BE2C (cell line): ENCODE data around the gene UNC5A.

Source experiments
- DNase-seq: peaks from one replicate; pipeline ENCODE4 v3.0.0-alpha.2; 2020
- H3K27me3 ChIP-seq: fragments of 250-450 bp; sonication (Bioruptor Pico); 2 replicates; pipeline ENCODE4 v1.5.1; 2020; ENCODE audit warnings: mild to moderate bottlenecking
- H3K36me3 ChIP-seq: fragments of 250-450 bp; sonication (Bioruptor Pico); 2 replicates; pipeline ENCODE4 v1.5.1; 2020; ENCODE audit warnings: mild to moderate bottlenecking
- H3K4me1 ChIP-seq: fragments of 250-450 bp; sonication (Bioruptor Pico); 2 replicates; pipeline ENCODE4 v1.5.1; 2020
- H3K4me3 ChIP-seq: 2 replicates; pipeline ENCODE4 v1.5.1; 2011; ENCODE audit warnings: low read depth, low read length
- H3K9me3 ChIP-seq: fragments of 250-450 bp; sonication (Bioruptor Pico); 2 replicates; pipeline ENCODE4 v1.5.1; 2020
- TF ChIP-seq, protein P1 (sequence below): IDR thresholded peaks from 2 replicates; pipeline ENCODE4 v1.5.1; 2012; ENCODE audit warnings: mild to moderate bottlenecking, low read depth, low read length

The UNC5A gene

DNA sequence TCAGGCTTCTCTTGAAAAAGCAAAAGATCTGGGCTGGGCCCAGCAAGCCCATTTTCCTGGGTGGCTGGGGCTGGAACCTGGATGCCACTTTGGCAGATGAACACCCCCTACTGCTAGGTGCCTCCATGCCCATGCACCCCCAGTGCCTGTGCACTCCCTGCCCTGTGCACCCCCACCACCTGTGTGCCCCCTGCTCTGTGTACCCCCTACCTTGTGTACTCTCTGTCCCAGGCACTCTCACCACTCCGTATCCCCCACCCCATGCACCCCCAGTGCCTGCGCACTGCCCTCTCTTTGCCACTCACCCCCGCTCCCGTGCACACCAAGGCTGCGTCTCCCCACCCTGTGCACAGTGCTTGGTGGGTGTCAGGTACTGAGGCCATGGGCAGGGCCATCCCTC, 14.2 kb downstream of the UNC5A start:
- no peak overlapping the region for H3K4me3 ChIP-seq
- H3K9me3 ChIP-seq = no peaks in the 10 kb centered on the region
- H3K4me1 ChIP-seq = peaks cover 14% of the 10 kb centered on the region
- TF ChIP-seq, protein P1, sequence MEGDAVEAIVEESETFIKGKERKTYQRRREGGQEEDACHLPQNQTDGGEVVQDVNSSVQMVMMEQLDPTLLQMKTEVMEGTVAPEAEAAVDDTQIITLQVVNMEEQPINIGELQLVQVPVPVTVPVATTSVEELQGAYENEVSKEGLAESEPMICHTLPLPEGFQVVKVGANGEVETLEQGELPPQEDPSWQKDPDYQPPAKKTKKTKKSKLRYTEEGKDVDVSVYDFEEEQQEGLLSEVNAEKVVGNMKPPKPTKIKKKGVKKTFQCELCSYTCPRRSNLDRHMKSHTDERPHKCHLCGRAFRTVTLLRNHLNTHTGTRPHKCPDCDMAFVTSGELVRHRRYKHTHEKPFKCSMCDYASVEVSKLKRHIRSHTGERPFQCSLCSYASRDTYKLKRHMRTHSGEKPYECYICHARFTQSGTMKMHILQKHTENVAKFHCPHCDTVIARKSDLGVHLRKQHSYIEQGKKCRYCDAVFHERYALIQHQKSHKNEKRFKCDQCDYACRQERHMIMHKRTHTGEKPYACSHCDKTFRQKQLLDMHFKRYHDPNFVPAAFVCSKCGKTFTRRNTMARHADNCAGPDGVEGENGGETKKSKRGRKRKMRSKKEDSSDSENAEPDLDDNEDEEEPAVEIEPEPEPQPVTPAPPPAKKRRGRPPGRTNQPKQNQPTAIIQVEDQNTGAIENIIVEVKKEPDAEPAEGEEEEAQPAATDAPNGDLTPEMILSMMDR = no peak
- no peaks in the 10 kb centered on the region for H3K36me3 ChIP-seq
- H3K27me3 ChIP-seq = no peaks in the 10 kb centered on the region
- DNase-seq = no peak

DNA sequence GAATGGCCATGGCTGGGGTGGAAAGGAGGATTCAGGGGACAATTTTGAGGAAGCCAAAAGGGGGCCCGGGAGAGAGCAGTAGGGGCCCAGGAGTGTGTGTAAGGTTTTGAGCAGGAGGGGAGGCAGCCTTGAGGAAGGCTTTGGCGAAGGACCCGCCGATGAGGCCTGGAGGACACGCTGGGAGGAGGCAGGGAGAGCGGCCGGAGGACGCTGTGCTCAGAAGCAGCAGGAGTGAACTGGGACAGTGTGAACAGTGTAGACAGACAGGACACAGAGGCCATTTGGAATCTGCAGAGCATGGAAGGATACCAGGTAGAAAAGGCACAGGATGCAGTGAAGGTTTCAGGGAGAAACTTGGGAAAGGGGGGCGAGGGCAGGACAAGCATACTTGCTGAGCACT, 14.9 kb downstream of the UNC5A start:
- Histone ChIP-seq H3K9me3 (no peaks in the 10 kb centered on the region), H3K4me3 (no peak overlapping the region), H3K27me3 (no peaks in the 10 kb centered on the region), H3K36me3 (no peaks in the 10 kb centered on the region), H3K4me1 (peaks cover 18% of the 10 kb centered on the region)
- no peak for DNase-seq
- TF ChIP-seq, protein P1 = no peak

DNA sequence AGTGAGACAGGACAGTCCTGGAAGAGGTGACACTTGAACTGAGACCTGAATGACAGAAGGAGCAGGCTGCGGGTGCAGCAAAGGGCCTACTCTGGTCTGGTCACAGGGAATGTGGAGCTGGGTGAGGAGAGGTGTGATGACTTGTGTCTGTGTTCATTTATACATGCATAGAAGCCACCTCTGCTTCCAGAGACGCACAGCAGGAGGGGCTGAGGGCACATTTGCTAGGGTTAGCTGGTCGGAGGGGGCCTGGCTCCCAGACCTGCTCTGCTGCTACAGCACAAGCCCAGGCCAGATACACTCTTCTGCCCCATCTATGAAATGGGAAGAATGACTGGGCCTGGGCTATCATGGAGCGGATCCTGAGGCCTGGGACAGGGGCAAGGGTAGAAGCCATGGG, 15.6 kb downstream of the UNC5A start:
- Histone ChIP-seq H3K4me1 (peaks cover 19% of the 10 kb centered on the region), H3K4me3 (no peak overlapping the region), H3K27me3 (no peaks in the 10 kb centered on the region), H3K9me3 (no peaks in the 10 kb centered on the region), H3K36me3 (no peaks in the 10 kb centered on the region)
- TF ChIP-seq, protein P1 = no peak
- DNase-seq = no peak

DNA sequence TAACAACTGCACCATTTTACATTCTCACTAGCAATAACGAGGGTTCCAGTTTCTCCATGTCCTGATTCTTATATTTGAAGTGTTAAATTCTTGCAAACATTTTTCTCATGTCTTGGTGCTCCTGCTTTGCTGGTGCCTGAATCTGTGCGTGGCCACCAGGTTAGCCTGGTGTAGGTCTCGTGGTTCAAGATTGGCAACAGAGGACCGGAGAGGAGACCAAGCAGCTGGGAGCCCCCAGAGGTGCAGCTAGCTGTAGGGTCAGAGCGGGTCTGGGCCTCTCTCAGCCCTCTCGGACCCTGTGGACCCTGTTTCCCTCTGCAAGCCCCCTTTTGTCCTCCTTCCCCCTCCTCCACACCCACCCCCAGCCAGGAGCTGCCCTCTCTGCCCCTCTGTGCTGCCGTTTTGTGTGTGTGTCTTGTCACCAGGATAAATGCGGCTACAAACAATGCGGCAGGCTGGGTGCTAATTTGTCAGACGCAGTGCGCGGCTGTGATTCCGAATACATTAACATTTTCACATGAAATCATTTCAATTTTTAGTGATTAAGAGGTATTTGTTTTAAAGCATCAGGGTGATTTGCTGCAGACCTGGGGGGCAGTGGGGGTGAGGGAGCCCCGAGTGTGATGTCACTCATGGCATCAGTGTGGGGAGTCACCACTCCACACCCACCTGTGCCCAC, 17.5 kb downstream of the UNC5A start:
- TF ChIP-seq, protein P1 = no peak
- peaks cover 16% of the 10 kb centered on the region for H3K4me1 ChIP-seq
- no peak overlapping the region for H3K4me3 ChIP-seq
- no peaks in the 10 kb centered on the region for H3K27me3 ChIP-seq
- no peaks in the 10 kb centered on the region for H3K9me3 ChIP-seq
- no peak for DNase-seq
- no peaks in the 10 kb centered on the region for H3K36me3 ChIP-seq

DNA sequence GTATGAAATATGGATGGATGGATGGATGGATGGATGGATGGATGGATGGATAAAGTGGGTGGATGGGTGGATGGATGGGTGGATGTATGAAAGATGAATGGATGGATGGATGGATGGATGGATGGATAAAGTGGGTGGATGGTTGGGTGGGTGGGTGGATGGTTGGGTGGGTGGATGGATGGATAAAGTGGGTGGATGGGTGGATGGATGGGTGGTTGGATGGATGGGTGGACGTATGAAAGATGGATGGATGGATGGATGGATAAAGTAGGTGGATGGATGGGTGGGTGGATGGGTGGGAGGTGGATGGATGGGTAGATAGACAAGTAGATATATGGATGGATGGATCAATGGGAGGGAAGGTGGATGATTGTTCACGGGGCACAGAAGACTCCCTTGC, 19.0 kb downstream of the UNC5A start:
- no peak for DNase-seq
- Histone ChIP-seq H3K4me1 (peaks cover 14% of the 10 kb centered on the region), H3K27me3 (no peaks in the 10 kb centered on the region), H3K4me3 (no peak overlapping the region), H3K36me3 (no peaks in the 10 kb centered on the region), H3K9me3 (no peaks in the 10 kb centered on the region)
- TF ChIP-seq, protein P1 = no peak

DNA sequence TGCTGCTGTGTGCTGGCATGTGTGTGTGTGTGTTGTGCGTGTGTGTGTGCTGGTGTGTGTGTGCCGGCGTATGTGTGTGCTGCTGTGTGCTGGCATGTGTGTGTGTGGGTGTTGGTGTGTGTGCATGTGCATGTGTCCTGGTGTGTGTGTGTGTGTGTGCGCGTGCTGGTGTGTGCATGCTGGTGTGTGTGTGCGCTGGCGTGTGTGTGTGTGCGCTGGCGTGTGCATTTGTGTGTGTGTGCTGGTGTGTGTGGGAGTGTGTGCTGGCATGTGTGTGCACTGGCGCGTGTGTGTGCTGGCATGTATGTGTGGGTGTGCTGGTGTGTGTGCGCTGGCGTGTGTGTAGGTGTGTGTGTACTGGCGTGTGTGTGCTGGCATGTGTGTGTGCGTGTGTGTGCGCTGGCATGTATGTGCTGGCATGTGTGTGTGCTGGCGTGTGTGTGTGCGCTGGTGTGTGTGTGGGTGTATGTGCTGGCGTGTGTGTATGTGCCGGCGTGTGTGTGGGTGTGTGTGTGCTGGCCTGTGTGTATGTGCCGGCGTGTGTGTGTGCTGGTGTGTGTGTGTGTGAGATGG, 20.1 kb downstream of the UNC5A start:
- Histone ChIP-seq H3K4me1 (peaks cover 26% of the 10 kb centered on the region), H3K4me3 (no peak overlapping the region; the same call in 1 of the 2 replicates), H3K36me3 (no peaks in the 10 kb centered on the region), H3K9me3 (no peaks in the 10 kb centered on the region), H3K27me3 (no peaks in the 10 kb centered on the region)
- DNase-seq = no peak
- TF ChIP-seq, protein P1 = no peak
